Common myeloid progenitor, CD34-positive (primary cell): Measurements from ENCODE around the gene LRRC8D.

Source experiments
- CTCF ChIA-PET: fragments of 350-600 bp; sonication (Branson Sonifier 250); formaldehyde crosslinking; loops from one replicate; lab custom pipeline; 2021; ENCODE audit warnings: antibody characterized with exemption; lab: Charles Lee
- POLR2A ChIA-PET: fragments of 350-600 bp; sonication (Branson Sonifier 250); formaldehyde crosslinking; loops from one replicate; lab custom pipeline; 2021; ENCODE audit warnings: antibody characterized with exemption; lab: Charles Lee
- DNase-seq, 3 donors: peaks; one replicate each; pipeline versions ENCODE4 v3.0.0 to v3.0.0-alpha.2; 2013
- H3K27ac ChIP-seq, 2 experiments: 1 replicate in 1 of 2; 2 replicates in 1 of 2; pipeline ENCODE4 v1.7.0; 2013; ENCODE audit warnings: inconsistent platforms in 2 of 2, low read length in 2 of 2, mild to moderate bottlenecking in 2 of 2, low read depth in 1 of 2, moderate library complexity in 1 of 2; ENCODE audit not compliant: severe bottlenecking in 2 of 2, insufficient read depth in 1 of 2, poor library complexity in 1 of 2
- H3K27me3 ChIP-seq, 5 experiments: replicated peaks in 2 of 5; 1 replicate in 3 of 5; 2 replicates in 2 of 5; pipeline versions ENCODE4 v1.6.1 to v1.7.0; 2013; ENCODE audit warnings: low read length in 4 of 5, mild to moderate bottlenecking in 2 of 5, moderate library complexity in 2 of 5, inconsistent platforms in 1 of 5; ENCODE audit not compliant: insufficient read depth in 5 of 5, control insufficient read depth in 4 of 5
- H3K36me3 ChIP-seq, 4 experiments: 1 replicate in 2 of 4; 2 replicates in 2 of 4; pipeline versions ENCODE4 v1.6.1 to v1.7.0; 2013; ENCODE audit warnings: low read length in 3 of 4, control low read depth in 1 of 4, mild to moderate bottlenecking in 1 of 4; ENCODE audit not compliant: control insufficient read depth in 4 of 4, insufficient read depth in 4 of 4
- H3K4me1 ChIP-seq, 4 experiments: 1 replicate in 3 of 4; 2 replicates in 1 of 4; pipeline versions ENCODE4 v1.6.1 to v1.7.1; 2013; ENCODE audit warnings: low read length in 3 of 4, mild to moderate bottlenecking in 3 of 4, control low read depth in 1 of 4, inconsistent platforms in 1 of 4, moderate library complexity in 1 of 4; ENCODE audit not compliant: control insufficient read depth in 4 of 4, insufficient read depth in 4 of 4; ENCODE audit errors: control extremely low read depth in 1 of 4
- H3K4me3 ChIP-seq, 7 experiments: 1 replicate in 4 of 7; 2 replicates in 3 of 7; pipeline versions ENCODE4 v1.5.1 to v1.7.0; 2013; ENCODE audit warnings: mild to moderate bottlenecking in 7 of 7, low read length in 6 of 7, moderate library complexity in 6 of 7, inconsistent platforms in 2 of 7, low read depth in 2 of 7, control low read depth in 1 of 7; ENCODE audit not compliant: insufficient read depth in 4 of 7, control insufficient read depth in 1 of 7; ENCODE audit errors: extremely low read depth in 1 of 7
- H3K9me3 ChIP-seq, 5 experiments: 1 replicate in 4 of 5; 2 replicates in 1 of 5; pipeline versions ENCODE4 v1.6.1 to v1.7.1; 2013; ENCODE audit warnings: low read length in 4 of 5, mild to moderate bottlenecking in 2 of 5, inconsistent platforms in 1 of 5, low read depth in 1 of 5, moderate library complexity in 1 of 5; ENCODE audit not compliant: control insufficient read depth in 4 of 5, insufficient read depth in 2 of 5; ENCODE audit errors: control extremely low read depth in 1 of 5
- WGBS: methylation state at CpG from one replicate; pipeline ENCODE4 v1.1.5; 2013; ENCODE audit not compliant: insufficient coverage; 5-methylcytosine and 5-hydroxymethylcytosine counted together

The LRRC8D gene

DNA sequence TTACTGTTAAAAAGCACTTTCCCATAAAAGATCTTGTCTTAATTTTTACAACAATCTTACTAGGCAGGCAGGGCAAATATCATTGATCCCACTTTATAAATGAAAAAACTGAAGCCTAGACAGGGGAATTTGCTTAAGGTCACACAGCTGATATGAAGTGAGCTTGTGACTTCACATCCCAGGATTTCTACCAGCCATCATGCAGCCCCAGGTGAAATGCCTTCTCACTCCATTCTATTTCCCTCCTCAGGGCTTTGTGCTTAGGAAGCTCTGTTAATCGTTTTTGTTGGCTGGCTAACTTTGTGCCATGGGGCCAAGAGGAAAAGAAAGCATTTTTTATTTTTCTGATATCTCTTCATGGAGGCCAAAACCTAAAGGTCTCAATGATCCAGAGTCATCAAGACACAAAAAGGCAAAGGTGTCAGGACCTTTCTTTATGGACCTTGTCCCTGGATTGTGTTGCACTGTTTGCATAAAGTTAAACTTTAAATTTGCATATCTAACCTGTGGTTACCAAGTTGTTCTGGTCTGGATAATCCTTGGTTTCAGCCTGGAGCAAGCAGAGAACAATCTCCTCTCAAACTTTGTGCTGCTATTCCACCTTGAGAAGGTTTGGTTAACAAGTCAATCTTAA lies 129.3 kb downstream of the LRRC8D start:
- no peaks in the 10 kb centered on the region for H3K36me3 ChIP-seq
- POLR2A ChIA-PET = interaction anchor here (0.6 kb wide), 1 partner anchor 104 kb away, joined by 6 read pairs; no protein-coding TSS in a partner anchor
- WGBS = no CpG with 5 or more reads among the region's 1 CpG
- H3K9me3 ChIP-seq = no peaks in the 10 kb centered on the region
- no peaks in the 10 kb centered on the region for H3K27me3 ChIP-seq
- no peak overlapping the region for H3K27ac ChIP-seq
- no peak for DNase-seq
- no peak overlapping the region for H3K4me3 ChIP-seq
- CTCF ChIA-PET = interaction anchor here (1.0 to 1.6 kb wide), 4 partner anchors 13 to 166 kb away, joined by 3 to 5 read pairs (median 4); no protein-coding TSS in a partner anchor
- peaks cover 4 to 20% (median 16%) of the 10 kb centered on the region in 4 experiments for H3K4me1 ChIP-seq

DNA sequence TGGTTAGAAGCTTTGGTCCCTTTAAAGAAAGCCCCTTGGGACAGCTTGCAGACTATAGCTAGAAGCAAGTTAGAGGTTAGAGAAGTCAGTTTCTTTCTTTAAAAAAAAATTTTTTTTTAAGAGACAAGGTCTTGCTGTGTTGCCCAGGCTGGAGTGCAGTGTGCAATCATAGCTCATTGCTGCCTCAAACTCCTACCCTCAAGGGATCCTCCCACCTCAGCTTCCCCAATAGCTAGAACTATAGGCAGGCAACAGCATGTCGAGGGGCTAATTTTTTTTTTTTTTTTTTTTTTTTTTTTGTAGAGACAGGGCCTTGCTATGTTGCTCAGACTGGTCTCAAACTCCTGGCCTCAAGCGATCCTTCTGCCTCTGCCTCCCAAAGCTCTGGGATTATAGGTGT lies 129.9 kb downstream of the LRRC8D start:
- CTCF ChIA-PET = interaction anchor here (1.0 to 1.4 kb wide), 2 partner anchors 13 to 38 kb away, joined by 3 to 4 read pairs; no protein-coding TSS in a partner anchor
- Histone ChIP-seq H3K27me3 (no peaks in the 10 kb centered on the region), H3K9me3 (no peaks in the 10 kb centered on the region), H3K36me3 (no peaks in the 10 kb centered on the region), H3K27ac (no peak overlapping the region), H3K4me3 (no peak overlapping the region), H3K4me1 (peaks cover 4 to 20% (median 16%) of the 10 kb centered on the region in 4 experiments)
- POLR2A ChIA-PET = interaction anchor here (0.6 kb wide), 1 partner anchor 104 kb away, joined by 6 read pairs; no protein-coding TSS in a partner anchor
- no CpG with 5 or more reads among the region's 2 CpGs for WGBS
- DNase-seq = no peak

DNA sequence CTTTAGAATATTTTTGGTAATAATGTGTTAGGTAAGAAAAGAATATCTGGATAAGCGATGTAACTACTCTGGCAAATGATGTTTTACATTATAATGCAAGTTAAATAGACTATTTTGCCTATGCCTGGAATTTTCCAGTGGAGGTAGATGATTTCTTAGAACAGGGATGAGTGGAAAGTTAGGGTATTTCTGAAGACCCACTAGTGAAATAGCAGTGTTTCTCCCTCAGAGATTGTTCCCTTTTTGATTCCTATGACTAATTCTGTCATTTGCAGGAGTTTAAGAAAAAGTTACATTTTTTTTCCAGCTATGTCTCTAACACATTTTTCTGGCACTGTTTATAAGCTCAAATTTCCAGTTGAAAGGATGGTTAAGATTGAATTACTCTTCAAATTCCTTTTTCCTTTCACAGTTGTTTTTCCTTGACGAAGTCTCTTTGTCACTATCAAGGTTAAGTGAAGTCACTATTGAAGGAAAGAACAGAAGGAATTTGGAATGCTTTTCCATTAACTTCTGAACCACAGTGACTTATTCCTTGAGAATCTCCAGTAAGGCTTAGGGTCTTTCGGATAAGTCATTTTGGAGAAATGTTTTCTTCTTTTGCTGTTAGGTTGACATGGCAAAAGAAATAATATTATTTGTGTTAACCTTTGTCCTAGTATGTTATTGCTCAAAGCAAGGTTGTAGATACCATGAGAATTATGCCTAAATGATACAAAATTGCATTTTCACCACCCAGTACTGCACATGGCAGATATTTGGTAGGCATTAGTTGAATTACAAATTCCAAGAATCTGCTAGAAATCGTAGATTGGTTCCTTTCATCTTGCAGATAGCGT lies 131.2 kb downstream of the LRRC8D start:
- ChIA-PET CTCF (interaction anchor here (0.6 to 1.4 kb wide), 5 partner anchors 11 to 195 kb away, joined by 3 read pairs; no protein-coding TSS in a partner anchor), POLR2A (no interaction called here)
- H3K27me3 ChIP-seq = no peaks in the 10 kb centered on the region
- no peak overlapping the region for H3K4me3 ChIP-seq
- H3K36me3 ChIP-seq = no peaks in the 10 kb centered on the region
- H3K4me1 ChIP-seq = peaks cover 4 to 21% (median 17%) of the 10 kb centered on the region in 4 experiments
- DNase-seq = no peak
- H3K27ac ChIP-seq = no peak overlapping the region
- WGBS = 86% methylated on average over 1 of the region's 5 CpGs
- no peaks in the 10 kb centered on the region for H3K9me3 ChIP-seq

DNA sequence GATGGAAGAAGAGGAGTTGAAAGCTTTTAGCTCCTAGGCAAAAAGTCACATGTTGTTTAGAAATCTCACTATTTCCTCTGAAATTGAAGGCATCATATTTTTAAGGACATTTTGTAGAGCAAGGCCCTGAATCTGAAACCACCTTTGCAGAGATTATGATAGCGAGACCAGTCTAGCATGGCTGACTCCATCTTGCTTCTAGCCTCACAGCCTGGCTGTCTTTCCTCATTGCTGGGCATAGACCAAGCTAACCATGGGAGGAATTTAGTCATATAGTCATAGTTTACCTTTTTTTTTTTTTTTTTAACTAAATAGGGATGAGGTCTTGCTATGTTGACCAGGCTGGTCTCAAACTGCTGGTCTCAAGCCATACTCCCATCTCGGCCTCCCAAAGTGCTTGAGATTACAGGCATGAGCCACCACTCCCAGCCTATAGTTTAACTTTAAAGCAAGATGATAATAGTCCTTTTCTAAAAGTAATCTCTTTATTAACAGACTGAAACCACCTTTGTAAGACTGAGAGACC lies 131.8 kb downstream of the LRRC8D start:
- H3K9me3 ChIP-seq = no peaks in the 10 kb centered on the region
- CTCF ChIA-PET = interaction anchor here (0.6 to 1.0 kb wide), 4 partner anchors 53 to 195 kb away, joined by 3 read pairs; no protein-coding TSS in a partner anchor
- H3K27me3 ChIP-seq = no peaks in the 10 kb centered on the region
- no peaks in the 10 kb centered on the region for H3K36me3 ChIP-seq
- no peak overlapping the region for H3K27ac ChIP-seq
- DNase-seq = no peak
- WGBS = 100% methylated on average over 1 of the region's 2 CpGs
- no peak overlapping the region for H3K4me3 ChIP-seq
- peaks cover 4 to 26% (median 21%) of the 10 kb centered on the region in 4 experiments for H3K4me1 ChIP-seq
- POLR2A ChIA-PET = no interaction called here

DNA sequence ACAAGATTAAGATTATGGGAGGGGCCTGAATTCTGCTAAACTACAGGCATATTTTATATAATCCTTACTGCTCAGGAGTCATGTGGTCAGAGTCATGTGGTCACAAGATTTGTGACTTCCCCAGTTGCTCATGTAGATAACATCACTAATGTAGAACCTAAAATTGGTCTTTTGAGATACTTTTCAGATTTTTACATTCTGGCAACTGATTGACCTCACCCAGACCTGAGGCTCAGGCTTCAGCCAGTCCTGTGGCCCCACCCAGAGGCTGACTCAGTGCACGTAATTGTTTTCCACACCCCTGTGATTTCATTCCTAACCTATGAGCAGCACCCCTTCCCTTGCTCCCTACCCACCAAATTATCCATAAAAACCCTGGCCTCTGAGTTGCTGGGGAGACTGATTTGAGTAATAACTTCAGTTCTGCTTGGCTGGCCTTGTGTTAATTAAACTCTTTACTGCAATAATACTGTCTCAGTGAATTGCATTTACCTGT lies 132.3 kb downstream of the LRRC8D start:
- peaks cover 4 to 26% (median 21%) of the 10 kb centered on the region in 4 experiments for H3K4me1 ChIP-seq
- H3K9me3 ChIP-seq = no peaks in the 10 kb centered on the region
- H3K36me3 ChIP-seq = no peaks in the 10 kb centered on the region
- DNase-seq = peak; percentile 48 to 92 (median 84)
- H3K27ac ChIP-seq = no peak overlapping the region
- POLR2A ChIA-PET = no interaction called here
- H3K4me3 ChIP-seq = no peak overlapping the region
- CTCF ChIA-PET = interaction anchor here (0.7 to 2.2 kb wide), 4 partner anchors 10 to 120 kb away, joined by 3 to 10 read pairs (median 4); no protein-coding TSS in a partner anchor
- WGBS = 0% methylated on average over 1 of the region's 1 CpG
- H3K27me3 ChIP-seq = no peaks in the 10 kb centered on the region

DNA sequence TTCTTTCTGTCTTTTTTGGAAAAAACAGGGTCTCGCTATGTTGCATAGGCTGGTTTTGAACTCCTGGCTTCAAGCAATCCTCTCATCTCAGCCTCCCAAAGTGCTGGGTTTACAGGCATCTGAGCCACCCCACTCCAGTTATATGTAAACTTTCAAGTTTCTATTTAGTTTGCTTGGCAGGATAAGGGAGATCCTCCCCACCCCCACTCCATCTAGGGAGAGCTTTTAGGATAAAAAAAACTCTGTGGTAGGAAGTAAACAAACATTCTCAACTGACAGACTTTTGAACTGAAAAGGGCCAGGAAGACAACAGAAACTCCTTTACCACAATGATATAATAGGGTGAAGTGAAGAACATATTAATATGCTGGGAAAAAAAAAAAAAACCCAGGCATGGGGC lies 133.1 kb downstream of the LRRC8D start:
- CTCF ChIA-PET = interaction anchor here (0.7 to 2.2 kb wide), 5 partner anchors 7 to 173 kb away, joined by 3 to 10 read pairs (median 4); no protein-coding TSS in a partner anchor
- WGBS = no CpG with 5 or more reads among the region's 1 CpG
- Histone ChIP-seq H3K4me1 (peaks cover 4 to 26% (median 21%) of the 10 kb centered on the region in 4 experiments), H3K4me3 (no peak overlapping the region), H3K27me3 (no peaks in the 10 kb centered on the region), H3K27ac (no peak overlapping the region), H3K36me3 (no peaks in the 10 kb centered on the region), H3K9me3 (peaks cover 0 to under 1% (median 0%) of the 10 kb centered on the region in 5 experiments)
- POLR2A ChIA-PET = no interaction called here
- DNase-seq = no peak
